Measurements from ENCODE around the gene AOPEP. TPM values are rescaled to one million over a fixed set of nuclear protein-coding genes. Genes with fewer than 3 reads are reported as not detected.

AOPEP gene
- total RNA-seq, 6 experiments from 2014 or later, result 36.6 to 110 (median 63.3) TPM

DNA sequence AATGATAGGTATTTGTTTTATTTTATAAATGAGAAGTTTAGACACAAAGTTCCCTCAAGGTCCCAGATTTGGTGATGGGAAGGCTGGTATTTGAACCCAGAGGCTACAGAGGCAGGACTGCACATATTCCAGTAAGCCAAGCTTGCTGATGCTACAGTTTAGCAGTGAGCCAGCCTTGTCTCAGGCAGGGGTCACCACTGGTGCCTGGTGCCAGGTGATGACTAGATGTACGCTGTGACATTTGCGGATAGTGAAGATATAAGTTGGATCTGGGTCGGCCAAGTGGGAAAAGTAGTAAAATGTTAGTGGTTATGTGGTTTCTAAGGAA, 143.9 kb downstream of the AOPEP start:
- TF ChIP-seq, protein P1, sequence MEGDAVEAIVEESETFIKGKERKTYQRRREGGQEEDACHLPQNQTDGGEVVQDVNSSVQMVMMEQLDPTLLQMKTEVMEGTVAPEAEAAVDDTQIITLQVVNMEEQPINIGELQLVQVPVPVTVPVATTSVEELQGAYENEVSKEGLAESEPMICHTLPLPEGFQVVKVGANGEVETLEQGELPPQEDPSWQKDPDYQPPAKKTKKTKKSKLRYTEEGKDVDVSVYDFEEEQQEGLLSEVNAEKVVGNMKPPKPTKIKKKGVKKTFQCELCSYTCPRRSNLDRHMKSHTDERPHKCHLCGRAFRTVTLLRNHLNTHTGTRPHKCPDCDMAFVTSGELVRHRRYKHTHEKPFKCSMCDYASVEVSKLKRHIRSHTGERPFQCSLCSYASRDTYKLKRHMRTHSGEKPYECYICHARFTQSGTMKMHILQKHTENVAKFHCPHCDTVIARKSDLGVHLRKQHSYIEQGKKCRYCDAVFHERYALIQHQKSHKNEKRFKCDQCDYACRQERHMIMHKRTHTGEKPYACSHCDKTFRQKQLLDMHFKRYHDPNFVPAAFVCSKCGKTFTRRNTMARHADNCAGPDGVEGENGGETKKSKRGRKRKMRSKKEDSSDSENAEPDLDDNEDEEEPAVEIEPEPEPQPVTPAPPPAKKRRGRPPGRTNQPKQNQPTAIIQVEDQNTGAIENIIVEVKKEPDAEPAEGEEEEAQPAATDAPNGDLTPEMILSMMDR (IDR thresholded peaks at IDR 0.05), result no peak
- TF ChIP-seq POLR2A (IDR thresholded peaks at IDR 0.05), result no peak
- Histone ChIP-seq H3K9me3 (no peaks in the 10 kb centered on the region), H3K36me3 (no peaks in the 10 kb centered on the region), H3K4me3 (no peak overlapping the region), H3K4me1 (peaks cover 0 to 24% (median 13%) of the 10 kb centered on the region in 4 donors), H3K27me3 (no peaks in the 10 kb centered on the region), H3K27ac (no peak overlapping the region)
- ATAC-seq (no peak), DNase-seq (no peak)
- 86% methylated on average over 3 of the region's 3 CpGs for WGBS (ENCODE audit: insufficient coverage, low coverage, low lambda C conversion rate, missing lambda C conversion rate)
- intact Hi-C loops (cut with DNase I), result no loop called here

DNA sequence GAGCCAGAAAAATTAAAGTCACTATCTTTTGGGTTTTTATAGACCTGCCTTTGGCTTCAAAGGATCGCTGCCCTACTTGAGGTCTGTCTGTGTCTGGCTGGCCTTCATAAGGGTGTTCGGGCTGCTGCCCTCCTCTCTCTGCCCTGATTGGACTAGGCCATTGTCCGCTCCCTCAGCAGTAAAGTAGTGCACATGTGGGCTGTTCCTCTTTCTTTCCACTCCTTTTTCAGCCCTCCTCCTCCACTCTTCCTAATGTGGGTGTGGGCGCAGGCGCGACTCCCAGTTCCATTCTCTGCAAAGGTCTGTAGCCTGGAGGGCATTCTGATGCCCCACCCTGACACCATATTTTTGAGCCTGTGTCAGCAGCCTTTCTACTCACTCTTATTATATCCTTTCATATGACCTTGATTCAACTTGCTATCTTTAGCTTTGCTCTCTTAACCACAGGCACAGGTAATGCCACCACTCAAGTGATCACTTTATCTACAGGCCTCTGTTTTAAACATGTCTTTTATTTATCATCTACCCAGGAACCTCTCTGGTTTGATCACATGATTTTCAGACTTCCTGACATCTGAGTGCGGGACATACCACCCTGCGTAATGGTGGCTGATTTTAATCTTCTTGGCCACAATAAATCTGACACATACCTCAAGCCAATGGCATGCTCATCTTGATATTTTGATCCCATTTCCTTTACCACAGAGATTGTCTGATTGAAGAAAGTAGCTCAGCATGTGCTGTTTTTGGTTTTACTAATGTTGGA, 144.5 kb downstream of the AOPEP start:
- H3K36me3 ChIP-seq, result no peaks in the 10 kb centered on the region
- no peak overlapping the region for H3K27ac ChIP-seq
- WGBS (ENCODE audit: insufficient coverage, low coverage, low lambda C conversion rate, missing lambda C conversion rate), result 83% methylated on average over 2 of the region's 8 CpGs
- intact Hi-C loops (cut with DNase I), result no loop called here
- H3K4me1 ChIP-seq, result peaks cover 0 to 22% (median 13%) of the 10 kb centered on the region in 4 donors
- H3K9me3 ChIP-seq, result no peaks in the 10 kb centered on the region
- DNase-seq (no peak), ATAC-seq (no peak)
- H3K4me3 ChIP-seq, result no peak overlapping the region
- TF ChIP-seq, protein P1 (IDR thresholded peaks at IDR 0.05), result no peak
- no peak for TF ChIP-seq POLR2A (IDR thresholded peaks at IDR 0.05)
- H3K27me3 ChIP-seq, result no peaks in the 10 kb centered on the region

DNA sequence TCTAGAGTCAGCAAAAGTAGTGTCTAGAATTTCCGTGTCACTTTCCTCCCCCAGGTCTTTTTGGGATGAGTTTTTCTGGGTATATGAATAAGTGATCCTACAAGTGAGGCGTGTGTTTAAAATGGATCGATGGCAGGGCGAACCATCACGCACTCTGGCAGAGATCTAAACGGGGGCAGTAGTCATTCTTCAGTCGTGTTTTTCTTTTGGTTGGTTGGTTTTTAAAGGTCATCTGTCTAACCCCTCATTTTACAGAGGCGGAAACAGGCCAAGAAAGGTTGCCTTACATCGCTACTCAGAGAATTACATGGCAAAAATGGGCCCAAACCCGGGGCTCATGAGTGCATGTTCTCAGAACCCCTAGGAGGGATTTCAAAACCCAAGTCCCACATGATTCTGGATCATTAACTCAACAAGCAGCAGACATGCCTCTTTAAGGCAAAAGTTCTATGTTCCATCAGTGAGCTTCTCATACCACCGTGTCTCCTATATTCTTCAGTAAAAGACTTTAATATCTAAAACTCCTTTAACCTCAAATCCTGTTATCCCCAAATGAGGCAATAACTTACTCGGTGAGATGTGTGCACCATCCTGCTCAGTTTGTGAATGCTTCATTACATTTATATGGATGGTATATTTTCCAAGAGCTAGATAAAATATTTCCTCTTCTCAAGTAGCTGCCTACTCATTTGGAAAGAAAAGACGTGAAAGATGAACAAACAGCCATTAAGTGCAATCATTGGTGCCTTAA, 145.8 kb downstream of the AOPEP start:
- TF ChIP-seq, protein P1 (IDR thresholded peaks at IDR 0.05), result no peak
- TF ChIP-seq POLR2A (IDR thresholded peaks at IDR 0.05), result no peak
- no peak overlapping the region for H3K4me3 ChIP-seq
- H3K36me3 ChIP-seq, result no peaks in the 10 kb centered on the region
- 83% methylated on average over 9 of the region's 13 CpGs for WGBS (ENCODE audit: insufficient coverage, low coverage, low lambda C conversion rate, missing lambda C conversion rate)
- no peak for ATAC-seq
- DNase-seq, result no peak
- H3K27ac ChIP-seq, result no peak overlapping the region
- intact Hi-C loops (cut with DNase I), result no loop called here
- no peaks in the 10 kb centered on the region for H3K27me3 ChIP-seq
- no peaks in the 10 kb centered on the region for H3K9me3 ChIP-seq
- peaks cover 0 to 16% (median 6%) of the 10 kb centered on the region in 4 donors for H3K4me1 ChIP-seq

DNA sequence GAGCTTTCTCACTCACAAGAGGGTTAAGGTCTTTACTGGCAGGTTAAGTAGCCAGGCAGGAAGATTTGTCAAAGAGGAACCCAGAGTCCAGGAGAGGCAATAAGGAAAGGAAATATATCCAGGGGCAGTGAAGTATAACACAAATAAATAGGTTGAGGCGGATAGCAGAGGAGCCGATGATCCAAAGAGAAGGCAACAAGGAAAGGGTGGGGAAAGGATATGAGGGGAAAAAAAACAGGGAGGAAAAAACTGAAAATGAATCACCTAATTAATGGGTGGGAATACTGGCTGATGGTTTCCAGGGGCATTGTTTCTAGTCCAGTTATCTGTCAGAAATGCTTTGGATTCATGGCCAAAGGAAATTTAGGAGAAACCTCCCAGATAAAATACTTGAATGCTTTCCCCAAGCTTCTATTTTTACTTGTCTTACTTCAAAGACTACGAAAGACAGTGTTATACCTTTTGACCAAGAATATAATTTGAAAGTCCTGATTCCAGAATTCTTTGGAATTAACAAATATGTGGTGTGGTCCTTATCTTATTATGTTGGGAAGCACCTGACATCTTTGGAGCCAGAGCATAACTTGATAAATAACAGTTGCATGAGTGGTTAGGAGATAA, 146.5 kb downstream of the AOPEP start:
- Histone ChIP-seq H3K4me1 (peaks cover 0 to 9% (median 2%) of the 10 kb centered on the region in 4 donors), H3K4me3 (no peak overlapping the region), H3K9me3 (no peaks in the 10 kb centered on the region), H3K27me3 (no peaks in the 10 kb centered on the region), H3K27ac (no peak overlapping the region), H3K36me3 (no peaks in the 10 kb centered on the region)
- intact Hi-C loops (cut with DNase I), result no loop called here
- DNase-seq (no peak), ATAC-seq (no peak)
- TF ChIP-seq, protein P1 (IDR thresholded peaks at IDR 0.05), result no peak
- TF ChIP-seq POLR2A (IDR thresholded peaks at IDR 0.05), result no peak
- WGBS (ENCODE audit: insufficient coverage, low coverage, low lambda C conversion rate, missing lambda C conversion rate), result 71% methylated on average over 3 of the region's 3 CpGs
